ENCODE data around the gene CUL3. TPM values are rescaled to one million over a fixed set of nuclear protein-coding genes. Genes with fewer than 3 reads are reported as not detected.
A peak's percentile ranks its signal among the peaks of the same experiment; 100 is the strongest.

The CUL3 gene
- total and polyA plus RNA-seq, 2 experiments from 2014 or later, result 66.4 to 79.0 TPM

GRCh38 chr2:224532931-224533330, 52.2 kb downstream of the CUL3 start:
- Histone ChIP-seq H3K27me3 (no peaks in the 10 kb centered on the region), H2AFZ (no peak overlapping the region), H3K4me1 (ENCODE audit: insufficient read depth) (no peaks in the 10 kb centered on the region), H3K4me2 (no peak overlapping the region), H3K4me3 (no peak overlapping the region), H3K9me3 (ENCODE audit: low read depth) (no peaks in the 10 kb centered on the region), H3K9me2 (replicated peaks; ENCODE audit: insufficient read depth) (no peaks in the 10 kb centered on the region), H3K79me2 (peaks cover 98% of the 10 kb centered on the region), H4K20me1 (ENCODE audit: insufficient read depth, poor library complexity, severe bottlenecking) (peaks cover 59% of the 10 kb centered on the region), H3K27ac (no peak overlapping the region), H3K36me3 (replicated peaks; ENCODE audit: insufficient read depth, low read depth) (no peaks in the 10 kb centered on the region)
- WGBS (ENCODE audit: low lambda C conversion rate, missing lambda C conversion rate), result 98% methylated on average over 3 of the region's 3 CpGs
- TF ChIP-seq CTCF (IDR thresholded peaks at IDR 0.05; ENCODE audit: poor library complexity) (no peak), EZH2 (IDR thresholded peaks at IDR 0.05; ENCODE audit: borderline replicate concordance) (no peak), EZH2phosphoT487 (IDR thresholded peaks at IDR 0.05; ENCODE audit: low read depth, severe bottlenecking, unreplicated experiment) (no peak)
- DNase-seq (ENCODE audit: low spot score), result no peak

GRCh38 chr2:224532441-224532840, 52.7 kb downstream of the CUL3 start:
- Histone ChIP-seq H2AFZ (no peak overlapping the region), H3K27me3 (no peaks in the 10 kb centered on the region), H3K9me2 (replicated peaks; ENCODE audit: insufficient read depth) (no peaks in the 10 kb centered on the region), H3K4me3 (no peak overlapping the region), H3K4me2 (no peak overlapping the region), H3K36me3 (replicated peaks; ENCODE audit: insufficient read depth, low read depth) (no peaks in the 10 kb centered on the region), H3K27ac (no peak overlapping the region), H3K4me1 (ENCODE audit: insufficient read depth) (no peaks in the 10 kb centered on the region), H3K79me2 (peaks cover 98% of the 10 kb centered on the region), H4K20me1 (ENCODE audit: insufficient read depth, poor library complexity, severe bottlenecking) (peaks cover 54% of the 10 kb centered on the region), H3K9me3 (ENCODE audit: low read depth) (no peaks in the 10 kb centered on the region)
- TF ChIP-seq EZH2 (IDR thresholded peaks at IDR 0.05; ENCODE audit: borderline replicate concordance), result no peak
- TF ChIP-seq EZH2phosphoT487 (IDR thresholded peaks at IDR 0.05; ENCODE audit: low read depth, severe bottlenecking, unreplicated experiment), result no peak
- TF ChIP-seq CTCF (IDR thresholded peaks at IDR 0.05; ENCODE audit: poor library complexity), result no peak
- DNase-seq (ENCODE audit: low spot score), result no peak
- WGBS (ENCODE audit: low lambda C conversion rate, missing lambda C conversion rate), result 100% methylated on average over 1 of the region's 1 CpG

GRCh38 chr2:224528171-224528570, 57.0 kb downstream of the CUL3 start:
- Histone ChIP-seq H3K79me2 (peaks cover 96% of the 10 kb centered on the region), H3K36me3 (replicated peaks; ENCODE audit: insufficient read depth, low read depth) (no peaks in the 10 kb centered on the region), H3K9me3 (ENCODE audit: low read depth) (no peaks in the 10 kb centered on the region), H3K27ac (no peak overlapping the region), H3K27me3 (no peaks in the 10 kb centered on the region), H3K4me2 (no peak overlapping the region), H3K4me3 (no peak overlapping the region), H3K9me2 (replicated peaks; ENCODE audit: insufficient read depth) (no peaks in the 10 kb centered on the region), H2AFZ (no peak overlapping the region), H3K4me1 (ENCODE audit: insufficient read depth) (peaks cover 17% of the 10 kb centered on the region), H4K20me1 (ENCODE audit: insufficient read depth, poor library complexity, severe bottlenecking) (peaks cover 51% of the 10 kb centered on the region)
- WGBS (ENCODE audit: low lambda C conversion rate, missing lambda C conversion rate), result 83% methylated on average over 3 of the region's 3 CpGs
- TF ChIP-seq EZH2 (IDR thresholded peaks at IDR 0.05; ENCODE audit: borderline replicate concordance), result no peak
- TF ChIP-seq CTCF (IDR thresholded peaks at IDR 0.05; ENCODE audit: poor library complexity), result no peak
- TF ChIP-seq EZH2phosphoT487 (IDR thresholded peaks at IDR 0.05; ENCODE audit: low read depth, severe bottlenecking, unreplicated experiment), result no peak
- DNase-seq (ENCODE audit: low spot score), result no peak

GRCh38 chr2:224525774-224526173, 59.4 kb downstream of the CUL3 start:
- Histone ChIP-seq H3K79me2 (peaks cover 96% of the 10 kb centered on the region), H3K36me3 (replicated peaks; ENCODE audit: insufficient read depth, low read depth) (no peaks in the 10 kb centered on the region)
- 72% methylated on average over 1 of the region's 1 CpG for WGBS (ENCODE audit: low lambda C conversion rate, missing lambda C conversion rate)

More at GRCh38 chr2:224525774-224526173, 59.4 kb downstream of the CUL3 start:
- H3K27me3 ChIP-seq, result no peaks in the 10 kb centered on the region
- no peaks in the 10 kb centered on the region for H3K9me3 ChIP-seq (ENCODE audit: low read depth)
- H3K27ac ChIP-seq, result peak overlapping the region; percentile 9
- peaks cover 19% of the 10 kb centered on the region for H3K4me1 ChIP-seq (ENCODE audit: insufficient read depth)
- peaks cover 52% of the 10 kb centered on the region for H4K20me1 ChIP-seq (ENCODE audit: insufficient read depth, poor library complexity, severe bottlenecking)
- TF ChIP-seq EZH2 (IDR thresholded peaks at IDR 0.05; ENCODE audit: borderline replicate concordance) (no peak), EZH2phosphoT487 (IDR thresholded peaks at IDR 0.05; ENCODE audit: low read depth, severe bottlenecking, unreplicated experiment) (no peak), CTCF (IDR thresholded peaks at IDR 0.05; ENCODE audit: poor library complexity) (no peak)
- H2AFZ ChIP-seq, result no peak overlapping the region
- H3K4me3 ChIP-seq, result no peak overlapping the region
- no peaks in the 10 kb centered on the region for H3K9me2 ChIP-seq (replicated peaks; ENCODE audit: insufficient read depth)
- DNase-seq (ENCODE audit: low spot score), result no peak
- H3K4me2 ChIP-seq, result peak overlapping the region; percentile 11

All from hepatocyte (in vitro differentiated cells).